ENCODE data around the gene LFNG. TPM values are rescaled to one million over a fixed set of nuclear protein-coding genes. Genes with fewer than 3 reads are reported as not detected.

The LFNG gene
- total RNA-seq, 1 donor from 2014 or later = 6.5 TPM

- no peak for DNase-seq (ENCODE audit: missing footprints)
- intact Hi-C loops (cut with DNase I) = no loop called here
- ATAC-seq = no peak
Measured at GRCh38 chr7:2481195-2481594, 38.4 kb upstream of the LFNG start.

- ATAC-seq = no peak
- intact Hi-C loops (cut with DNase I) = no loop called here
- peak; percentile 42 for DNase-seq (ENCODE audit: missing footprints)
Measured at GRCh38 chr7:2482725-2483451, 36.7 kb upstream of the LFNG start.

GRCh38 chr7:2483494-2483893 lies 36.1 kb upstream of the LFNG start:
- ATAC-seq (peak; percentile 15), DNase-seq (ENCODE audit: missing footprints) (no peak)
- intact Hi-C loops (cut with DNase I) = no loop called here

GRCh38 chr7:2484868-2485267 lies 34.7 kb upstream of the LFNG start:
- DNase-seq (ENCODE audit: missing footprints) (no peak), ATAC-seq (no peak)
- intact Hi-C loops (cut with DNase I) = no loop called here

GRCh38 chr7:2487586-2488271 lies 31.8 kb upstream of the LFNG start:
- intact Hi-C loops (cut with DNase I) = no loop called here
- DNase-seq (ENCODE audit: missing footprints) = peak; percentile 80
- ATAC-seq = peak; percentile 78

- ATAC-seq (peak; percentile 77), DNase-seq (ENCODE audit: missing footprints) (peak; percentile 78)
- intact Hi-C loops (cut with DNase I) = no loop called here
Measured at GRCh38 chr7:2488272-2488645, 31.3 kb upstream of the LFNG start.

- ATAC-seq = peak; percentile 14
- intact Hi-C loops (cut with DNase I) = no loop called here
- DNase-seq (ENCODE audit: missing footprints) = peak; percentile 51
Measured at GRCh38 chr7:2488681-2489080, 30.9 kb upstream of the LFNG start.

- ATAC-seq = no peak
- intact Hi-C loops (cut with DNase I) = loop anchor here (2.0 kb wide), 1 partner anchor 29 kb away; the partner anchor contains the start of gene LFNG
- DNase-seq (ENCODE audit: missing footprints) = peak; percentile 65
Measured at GRCh38 chr7:2490181-2490651, 29.4 kb upstream of the LFNG start.

- DNase-seq (ENCODE audit: missing footprints) = no peak
- intact Hi-C loops (cut with DNase I) = no loop called here
- no peak for ATAC-seq
Measured at GRCh38 chr7:2492038-2492437, 27.5 kb upstream of the LFNG start.

GRCh38 chr7:2493205-2494164 lies 26.1 kb upstream of the LFNG start:
- intact Hi-C loops (cut with DNase I) = no loop called here
- ATAC-seq (peak; percentile 34), DNase-seq (ENCODE audit: missing footprints) (no peak)

- peak; percentile 6 for ATAC-seq
- DNase-seq (ENCODE audit: missing footprints) = no peak
- intact Hi-C loops (cut with DNase I) = no loop called here
Measured at GRCh38 chr7:2494191-2495130, 25.1 kb upstream of the LFNG start.

- intact Hi-C loops (cut with DNase I) = no loop called here
- DNase-seq (ENCODE audit: missing footprints) = no peak
- ATAC-seq = no peak
Measured at GRCh38 chr7:2495418-2496299, 23.9 kb upstream of the LFNG start.

GRCh38 chr7:2496375-2496774 lies 23.2 kb upstream of the LFNG start:
- DNase-seq (ENCODE audit: missing footprints) (no peak), ATAC-seq (no peak)
- intact Hi-C loops (cut with DNase I) = no loop called here

- DNase-seq (ENCODE audit: missing footprints) (no peak), ATAC-seq (no peak)
- intact Hi-C loops (cut with DNase I) = no loop called here
Measured at GRCh38 chr7:2497065-2497464, 22.5 kb upstream of the LFNG start.

GRCh38 chr7:2497500-2498336 lies 21.9 kb upstream of the LFNG start:
- ATAC-seq (no peak), DNase-seq (ENCODE audit: missing footprints) (no peak)
- intact Hi-C loops (cut with DNase I) = no loop called here

GRCh38 chr7:2498708-2499107 lies 20.9 kb upstream of the LFNG start:
- no peak for DNase-seq (ENCODE audit: missing footprints)
- ATAC-seq = no peak
- intact Hi-C loops (cut with DNase I) = no loop called here

Measured in Right ventricle myocardium inferior (tissue), 1 donor.